Muscle of arm (tissue), 12 donors: ENCODE measurements around the gene SFTA2. TPM values are rescaled to one million over a fixed set of nuclear protein-coding genes. Genes with fewer than 3 reads are reported as not detected.
A peak's percentile ranks its signal among the peaks of the same experiment; 100 is the strongest.
"Not testable (repeated sequence)": the region's sequence is repeated elsewhere in the genome, so short reads cannot be mapped to it uniquely, and the experiment has no call there.

Experiments used
- DNase-seq: peaks from one replicate; pipeline ENCODE4 v3.0.0-alpha.2; 2013
- polyA plus RNA-seq, 12 donors: library from polyadenylated mRNA; unstranded; fragments of 120-200 nt; gene quantifications; one replicate each; pipeline ENCODE4 v1.2.1, GENCODE V29; 2013; ENCODE audit not compliant: insufficient read length in 12 of 12

The SFTA2 gene
- polyA plus RNA-seq, 12 donors, result 0.57 to 1.7 (median 0.90) TPM; not detected in 9

GRCh38 chr6:30944051-30944450 is 12.1 kb upstream of the SFTA2 start:
- DNase-seq, result no peak

GRCh38 chr6:30942338-30943060 is 10.5 kb upstream of the SFTA2 start:
- DNase-seq, result peak; percentile 10

DNA sequence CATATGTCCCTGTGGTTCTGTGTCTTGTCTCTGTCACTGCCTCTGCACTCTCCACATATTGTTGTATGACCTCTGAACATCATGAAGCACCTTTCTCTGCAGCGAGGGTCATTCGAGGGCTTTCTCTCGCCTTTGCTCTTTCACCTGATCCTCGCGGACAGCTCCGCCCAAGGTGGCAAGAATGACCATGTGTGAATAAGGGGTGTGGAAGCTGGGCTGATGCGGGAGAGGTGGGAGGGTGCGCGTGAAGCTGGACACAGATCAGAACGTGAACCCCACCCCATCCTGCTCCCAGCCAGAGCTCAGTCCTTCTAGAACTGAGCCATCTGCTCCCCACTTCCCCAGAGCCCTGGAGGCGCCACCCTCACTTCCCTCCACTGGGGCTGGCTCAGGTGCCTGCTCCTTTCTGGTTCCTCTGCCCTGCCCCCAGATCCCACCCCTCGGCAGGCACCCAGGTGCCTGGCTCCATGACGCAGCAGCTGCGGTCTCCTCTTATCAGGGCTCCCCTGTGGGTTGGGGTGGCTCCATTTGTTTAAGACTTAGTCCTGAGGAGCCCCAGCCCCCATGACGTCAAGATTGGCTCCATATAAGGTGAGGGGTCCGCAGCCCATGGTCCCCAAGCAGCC is 8.5 kb upstream of the SFTA2 start, which contains the start of gene MUCL3:
TSS of gene MUCL3 (plus strand) at position 613 of the 626 bp plus-strand sequence. CDS start 27 bp downstream, outside the sequence.
- DNase-seq, result no peak

- no peak for DNase-seq
These were observed 7.5 kb upstream of the SFTA2 start for GRCh38 chr6:30939473-30939872.

DNA sequence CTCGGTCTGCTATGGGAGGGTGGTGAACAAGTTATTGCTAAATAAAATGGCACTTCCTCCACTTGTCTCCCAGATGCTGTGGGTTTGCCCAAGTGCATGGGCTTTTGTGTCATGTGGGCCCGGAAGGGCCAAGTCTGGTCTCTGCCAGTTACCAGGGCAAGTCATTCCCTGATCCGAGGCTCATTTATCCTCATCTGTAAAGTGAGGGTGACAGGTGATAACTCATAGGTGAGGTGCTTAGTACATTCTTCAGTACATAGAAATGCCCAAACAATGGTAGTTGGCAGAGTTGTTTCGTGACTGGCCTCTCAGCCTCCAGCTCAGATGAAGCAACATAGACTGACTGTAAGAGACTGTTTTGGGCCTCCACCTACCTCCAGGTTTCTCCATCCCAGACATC is 6.8 kb upstream of the SFTA2 start:
- no peak for DNase-seq

GRCh38 chr6:30937265-30937664 is 5.3 kb upstream of the SFTA2 start:
- DNase-seq, result no peak

GRCh38 chr6:30935018-30935417 is 3.0 kb upstream of the SFTA2 start:
- DNase-seq, result no peak

- no peak for DNase-seq
These were observed 845 bp upstream of the SFTA2 start for GRCh38 chr6:30932665-30933365.

DNA sequence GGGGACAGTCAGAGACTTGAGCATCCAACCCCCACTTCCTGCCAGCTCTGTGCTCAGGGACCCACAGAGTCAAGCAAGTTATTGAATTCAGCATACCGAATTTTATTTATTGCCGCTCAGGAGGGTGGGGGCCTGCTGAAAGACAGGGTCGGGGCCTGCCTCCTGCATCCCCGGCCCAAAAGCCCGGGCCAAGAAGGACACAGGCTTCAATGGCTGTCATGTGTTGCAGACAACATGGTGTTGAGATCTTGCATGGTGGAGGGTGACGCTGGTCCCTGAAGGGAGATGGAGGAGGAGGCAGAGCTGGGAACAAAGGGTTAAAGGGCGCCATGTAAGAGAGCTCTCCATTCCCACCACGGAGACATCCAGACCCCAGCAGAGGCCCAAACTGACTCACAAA is 698 bp downstream of the SFTA2 start:
- no peak for DNase-seq

DNA sequence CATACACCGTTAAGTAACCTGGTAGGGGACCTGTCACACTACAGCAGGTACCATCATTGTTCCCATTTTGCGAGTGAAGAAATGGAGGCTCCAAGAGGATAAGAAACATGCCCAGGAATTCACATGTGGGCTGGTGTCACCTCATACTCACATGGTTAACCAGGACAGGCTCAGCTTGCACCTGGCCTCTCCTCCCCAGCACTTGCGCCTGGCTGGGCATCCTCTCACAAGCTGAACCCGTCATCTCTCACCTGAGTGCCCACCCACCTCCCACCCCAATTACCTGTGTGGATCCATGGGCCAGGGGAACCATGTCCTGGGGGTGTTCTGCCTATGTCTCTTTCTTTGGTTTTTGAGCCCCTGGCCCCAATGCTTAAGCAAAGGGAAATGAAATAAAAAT is 1.5 kb downstream of the SFTA2 start:
- no peak for DNase-seq

GRCh38 chr6:30928677-30929076 is 3.3 kb downstream of the SFTA2 start:
- no peak for DNase-seq

- DNase-seq, result not testable (repeated sequence)
These were observed 4.9 kb downstream of the SFTA2 start for GRCh38 chr6:30927080-30927479.

DNA sequence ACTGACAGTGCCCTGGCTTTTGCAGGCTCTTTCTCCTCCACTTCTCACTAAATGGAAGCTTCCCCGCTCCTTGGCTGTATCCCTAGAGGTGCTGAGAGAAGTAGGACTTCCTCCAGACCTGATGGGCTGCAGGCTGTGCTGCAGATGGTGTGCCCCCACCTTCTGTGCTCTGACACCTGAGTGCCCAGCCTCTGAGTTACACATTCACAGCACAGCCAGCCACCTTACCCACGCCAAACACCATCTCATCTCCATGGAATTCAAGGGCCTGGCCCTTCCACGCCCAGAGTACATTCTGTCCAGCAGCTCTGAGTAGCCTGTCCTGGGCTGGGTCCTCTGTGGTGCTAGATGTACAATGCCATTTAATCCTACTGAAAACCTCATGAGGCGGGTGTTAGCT is 5.3 kb downstream of the SFTA2 start:
- DNase-seq, result no peak

- DNase-seq, result not testable (repeated sequence)
These were observed 7.8 kb downstream of the SFTA2 start for GRCh38 chr6:30924040-30924627.

- no peak for DNase-seq
These were observed 9.5 kb downstream of the SFTA2 start for GRCh38 chr6:30922447-30922852.

DNA sequence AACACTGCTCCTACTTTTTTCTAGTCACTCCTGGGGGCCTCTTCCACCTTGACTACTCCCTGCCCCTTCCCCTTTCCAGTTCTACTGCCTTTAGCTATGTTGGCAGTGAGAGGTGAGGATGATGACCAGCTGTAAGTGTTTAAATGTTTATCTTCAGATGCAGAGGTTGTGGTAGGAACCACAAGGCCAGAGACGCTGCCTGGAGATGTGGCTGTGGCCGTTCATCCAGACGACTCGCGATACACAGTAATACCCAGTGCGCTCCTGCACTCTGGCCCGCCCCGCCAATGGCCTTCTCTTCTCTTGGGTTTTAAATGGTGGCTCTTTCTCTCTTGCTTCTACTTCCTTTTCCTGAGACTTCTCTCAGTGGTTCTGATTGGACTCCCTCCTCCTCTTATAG is 13.3 kb downstream of the SFTA2 start:
- DNase-seq, result no peak

- no peak for DNase-seq
These were observed 14.5 kb downstream of the SFTA2 start for GRCh38 chr6:30917487-30917886.

DNA sequence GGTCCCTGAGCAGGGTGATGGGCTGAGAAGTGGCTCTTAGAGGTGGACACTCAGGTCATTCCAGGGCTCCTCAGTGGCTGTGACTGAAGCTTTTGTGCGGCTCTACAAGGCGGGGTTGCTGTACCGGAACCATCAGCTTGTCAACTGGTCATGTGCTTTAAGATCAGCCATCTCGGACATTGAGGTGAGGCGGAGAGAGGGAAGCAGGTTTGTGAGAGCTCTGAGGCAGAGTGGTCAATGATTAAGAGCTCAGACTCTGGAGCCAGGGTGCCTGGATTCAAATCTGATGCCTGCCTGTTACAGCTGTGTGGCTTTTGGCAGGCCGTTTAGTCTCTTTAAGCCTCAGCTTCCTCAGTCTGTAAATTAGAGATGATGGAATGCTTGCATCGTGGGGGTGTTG is 14.9 kb downstream of the SFTA2 start:
- no peak for DNase-seq

- DNase-seq, result peak; percentile 66
These were observed 16.4 kb downstream of the SFTA2 start for GRCh38 chr6:30915591-30915946.

GRCh38 chr6:30914854-30915590 is 16.9 kb downstream of the SFTA2 start:
- peak; percentile 31 for DNase-seq

DNA sequence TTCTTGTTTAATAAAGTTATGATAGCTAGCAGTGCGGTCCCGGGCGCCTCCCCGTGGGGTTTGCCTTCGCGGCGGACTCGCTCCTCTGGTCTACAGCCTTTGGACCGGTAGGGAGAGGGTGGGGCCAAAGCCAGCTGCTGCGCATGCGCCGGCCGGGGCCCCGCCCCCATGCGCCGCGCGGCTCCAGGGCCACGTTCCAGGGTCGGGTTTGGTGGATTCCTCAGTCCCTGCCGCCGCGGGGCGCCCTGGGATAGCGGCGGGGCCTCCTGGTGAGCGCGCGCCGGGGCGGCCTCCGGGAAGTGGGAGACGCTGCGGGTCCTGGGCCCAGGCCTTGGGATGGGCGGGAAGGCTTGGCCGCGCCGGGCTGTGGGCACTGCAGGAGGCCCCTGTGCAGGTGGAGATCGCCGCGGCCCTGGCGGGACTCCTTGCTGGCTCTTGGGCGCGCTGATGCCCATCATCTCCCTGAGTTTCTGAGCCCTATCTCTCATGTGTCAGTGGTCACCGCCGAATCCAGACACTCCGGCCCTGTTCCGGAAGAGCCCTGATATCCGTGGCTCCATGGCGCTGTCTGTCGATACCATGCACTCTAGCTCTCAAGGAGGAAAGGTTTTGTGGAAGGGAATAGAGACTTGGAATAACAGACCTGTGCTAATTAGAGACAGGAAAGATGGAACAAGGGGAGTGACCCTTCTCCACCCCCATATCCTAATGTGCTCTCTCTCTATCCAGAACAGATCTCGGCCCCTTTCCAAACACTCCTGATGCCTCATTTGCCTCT is 17.7 kb downstream of the SFTA2 start, which contains the start of gene VARS2:
TSS of gene VARS2 (plus strand) at position 163 of the 778 bp plus-strand sequence. CDS start at position 762, 599 bp downstream.
- DNase-seq, result peak; percentile 93
